Suprapubic skin (tissue), 4 donors: ENCODE results near the gene BLOC1S4.

Experiments
- CTCF ChIP-seq, 2 donors: fragments of 200-600 bp in 1 of 2; fragments of 450-650 bp in 1 of 2; sonication (generic) in 1 of 2; IDR thresholded peaks; one replicate each; pipeline ENCODE4 v1.5.1; 2016 to 2019; ENCODE audit warnings: antibody characterized with exemption in 2 of 2, mild to moderate bottlenecking in 1 of 2, moderate library complexity in 1 of 2
- POLR2A ChIP-seq, 2 donors: fragments of 450-650 bp; IDR thresholded peaks; one replicate each; pipeline ENCODE4 v1.6.1; 2017; ENCODE audit warnings: antibody characterized with exemption in 2 of 2, mild to moderate bottlenecking in 2 of 2, moderate library complexity in 2 of 2
- POLR2AphosphoS5 ChIP-seq, 3 donors: sonication (generic); formaldehyde crosslinking; IDR thresholded peaks; one replicate each; pipeline ENCODE4 v1.6.1; 2017; ENCODE audit warnings: antibody characterized with exemption in 3 of 3

DNA sequence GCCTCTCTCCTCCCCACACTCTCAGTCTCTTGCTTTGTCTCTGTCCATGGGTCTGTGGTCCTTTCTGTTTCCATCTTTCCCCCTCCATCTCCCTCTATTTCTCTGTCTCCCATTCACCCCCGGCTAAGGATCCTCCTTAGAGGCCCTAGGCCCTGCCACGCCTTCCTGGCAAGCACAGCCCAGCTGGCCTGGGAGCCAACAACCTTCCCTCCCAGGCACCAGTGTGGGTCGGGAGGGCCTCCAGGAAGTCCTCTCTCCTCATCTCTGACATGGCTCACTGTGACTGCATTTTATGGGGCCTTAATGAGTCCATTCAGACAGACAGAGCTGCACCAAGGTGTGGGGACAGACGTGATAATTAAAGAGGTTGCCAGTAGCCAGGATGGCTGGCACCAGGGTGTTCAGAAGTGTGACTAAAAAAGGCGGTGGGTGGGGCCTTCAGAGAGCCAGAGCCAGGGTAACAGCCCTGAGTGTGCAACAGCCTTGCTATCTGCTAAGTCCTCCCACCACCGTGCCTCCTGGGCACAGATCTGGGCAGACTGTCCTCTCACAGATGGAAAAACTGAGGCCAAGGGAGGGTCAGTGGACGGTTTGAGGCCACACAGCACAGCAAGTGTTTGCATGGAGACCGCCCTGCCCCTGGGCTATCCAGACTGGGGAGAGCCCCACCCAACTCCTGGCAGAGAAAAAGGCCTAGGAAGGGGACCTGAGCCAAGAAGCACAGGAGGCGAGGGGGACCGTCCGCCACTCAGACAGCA is 31.5 kb downstream of the BLOC1S4 start:
- TF ChIP-seq CTCF (IDR thresholded peaks at IDR 0.05) (no peak), POLR2A (IDR thresholded peaks at IDR 0.05) (no peak), POLR2AphosphoS5 (IDR thresholded peaks at IDR 0.05) (no peak)
